HG03025 (cell line): ENCODE data around the gene PCNA.

Source experiments
- ATAC-seq: cut with Tn5 transposase; IDR thresholded peaks from one replicate; pipeline ENCODE4 v1.9.1; 2021; ENCODE audit warnings: mild to moderate bottlenecking, moderate library complexity; ENCODE audit not compliant: unreplicated experiment, low FRiP score

Gene PCNA

GRCh38 chr20:5145365-5146098, 25.8 kb upstream of the PCNA start:
- ATAC-seq, result no peak

GRCh38 chr20:5143851-5144250, 24.1 kb upstream of the PCNA start:
- ATAC-seq, result no peak

GRCh38 chr20:5141615-5142014, 21.9 kb upstream of the PCNA start:
- ATAC-seq, result no peak

- ATAC-seq, result no peak
Measured at GRCh38 chr20:5140195-5140594, 20.4 kb upstream of the PCNA start.

GRCh38 chr20:5136096-5136495, 16.3 kb upstream of the PCNA start:
- no peak for ATAC-seq

GRCh38 chr20:5135363-5136012, 15.7 kb upstream of the PCNA start:
- no peak for ATAC-seq

GRCh38 chr20:5133998-5134397, 14.2 kb upstream of the PCNA start:
- no peak for ATAC-seq

GRCh38 chr20:5131502-5131901, 11.7 kb upstream of the PCNA start:
- no peak for ATAC-seq

GRCh38 chr20:5128886-5129285, 9.1 kb upstream of the PCNA start:
- no peak for ATAC-seq

- ATAC-seq, result no peak
Measured at GRCh38 chr20:5127859-5128424, 8.2 kb upstream of the PCNA start.

GRCh38 chr20:5127204-5127858, 7.6 kb upstream of the PCNA start:
- peak; percentile 12 for ATAC-seq

GRCh38 chr20:5126512-5127203, 6.9 kb upstream of the PCNA start, which contains the start of gene CDS2:
Gene CDS2 (plus strand): TSS chr20:5127008. CDS start chr20:5127093, 85 bp downstream.
- peak; percentile 94 for ATAC-seq

GRCh38 chr20:5122873-5123260, 3.1 kb upstream of the PCNA start:
- ATAC-seq, result no peak

GRCh38 chr20:5120185-5120476, 373 bp upstream of the PCNA start:
- no peak for ATAC-seq

GRCh38 chr20:5119143-5119434, 669 bp downstream of the PCNA start:
- no peak for ATAC-seq

- ATAC-seq, result no peak
Measured at GRCh38 chr20:5118220-5119142, 1.3 kb downstream of the PCNA start.

- no peak for ATAC-seq
Measured at GRCh38 chr20:5116875-5117274, 2.9 kb downstream of the PCNA start.

GRCh38 chr20:5114403-5114802, 5.4 kb downstream of the PCNA start:
- ATAC-seq, result no peak

- ATAC-seq, result no peak
Measured at GRCh38 chr20:5113615-5113986, 6.2 kb downstream of the PCNA start.

- no peak for ATAC-seq
Measured at GRCh38 chr20:5109276-5109675, 10.5 kb downstream of the PCNA start.
